Activated CD8-positive, alpha-beta T cell treated with anti-CD3 and anti-CD28 coated beads for 36 hours (primary cell): ENCODE measurements around the gene KIF3A. TPM values are rescaled to one million over a fixed set of nuclear protein-coding genes. Genes with fewer than 3 reads are reported as not detected.
A peak's percentile ranks its signal among the peaks of the same experiment; 100 is the strongest.

Experiments
- ATAC-seq: fragments of 200-7000 bp; cut with Tn5 transposase; one replicate; pipeline ENCODE4 v1.10.0; 2021; ENCODE audit warnings: mild to moderate bottlenecking, moderate library complexity
- CTCF ChIA-PET: fragments of 350-600 bp; sonication (Branson Sonifier 250); formaldehyde crosslinking; loops from one replicate; lab custom pipeline; 2021; ENCODE audit warnings: antibody characterized with exemption; lab: Charles Lee
- POLR2A ChIA-PET: fragments of 350-600 bp; sonication (Branson Sonifier 250); formaldehyde crosslinking; loops from one replicate; lab custom pipeline; 2021; ENCODE audit warnings: antibody characterized with exemption; lab: Charles Lee
- DNase-seq: peaks from one replicate; pipeline ENCODE4 v3.0.0-alpha.2; 2020
- H3K27ac Mint-ChIP-seq: one replicate; pipeline ENCODE4 v1.8.0; 2021; ENCODE audit warnings: mild to moderate bottlenecking, mixed read lengths
- H3K27me3 Mint-ChIP-seq: one replicate; pipeline ENCODE4 v1.8.0; 2021; ENCODE audit warnings: mixed read lengths
- H3K36me3 Mint-ChIP-seq: one replicate; pipeline ENCODE4 v1.8.0; 2021; ENCODE audit warnings: low read depth, mixed read lengths
- H3K4me1 Mint-ChIP-seq: one replicate; pipeline ENCODE4 v1.8.0; 2021; ENCODE audit warnings: low read depth, mixed read lengths
- H3K4me3 Mint-ChIP-seq: one replicate; pipeline ENCODE4 v1.8.0; 2021; ENCODE audit warnings: mild to moderate bottlenecking, moderate library complexity, mixed read lengths
- H3K9me3 Mint-ChIP-seq: one replicate; pipeline ENCODE4 v1.8.0; 2021; ENCODE audit warnings: mixed read lengths
- CTCF ChIP-seq: fragments of 200-600 bp; IDR thresholded peaks from one replicate; pipeline ENCODE4 v1.8.0; 2022; ENCODE audit warnings: antibody characterized with exemption, mild to moderate bottlenecking
- intact Hi-C: fragments of 100-400 bp; cut with micrococcal nuclease; formaldehyde crosslinking; loops from one replicate; pipeline ENCODE4 v1.10.0; 2022
- total RNA-seq, 2 experiments: library from RNA; stranded (reverse); gene quantifications; one replicate each; pipeline ENCODE4 v1.2.3, GENCODE V29; 2021

KIF3A gene
- total RNA-seq, 2 experiments from 2014 or later = 16.4 to 17.0 TPM

- H3K27me3 Mint-ChIP-seq = no peaks in the 10 kb centered on the region
- intact Hi-C loops = no loop called here
- no peaks in the 10 kb centered on the region for H3K9me3 Mint-ChIP-seq
- peaks cover 41% of the 10 kb centered on the region for H3K4me1 Mint-ChIP-seq
- H3K27ac Mint-ChIP-seq = peak overlapping the region; percentile 7
- H3K36me3 Mint-ChIP-seq = peaks cover 18% of the 10 kb centered on the region
- DNase-seq (peak; percentile 47), ATAC-seq (peak; percentile 51)
- ChIA-PET POLR2A (interaction anchor here (0.5 to 2.1 kb wide), 7 partner anchors 10 to 168 kb away, joined by 3 to 8 read pairs (median 3); no protein-coding TSS in a partner anchor), CTCF (interaction anchor here (1.0 to 6.4 kb wide), 2 partner anchors 66 to 326 kb away, joined by 3 to 39 read pairs; no protein-coding TSS in a partner anchor)
- TF ChIP-seq CTCF = no peak
- no peak overlapping the region for H3K4me3 Mint-ChIP-seq
These were observed 16.0 kb upstream of the KIF3A start for GRCh38 chr5:132753135-132753987.

- H3K4me1 Mint-ChIP-seq = peaks cover 43% of the 10 kb centered on the region
- no peak for ATAC-seq
- peak overlapping the region; percentile 73 for H3K27ac Mint-ChIP-seq
- ChIA-PET CTCF (interaction anchor here (1.0 to 6.4 kb wide), 4 partner anchors 55 to 325 kb away, joined by 3 to 39 read pairs (median 4); no protein-coding TSS in a partner anchor), POLR2A (interaction anchor here (0.8 to 1.0 kb wide), 4 partner anchors 44 to 226 kb away, joined by 3 to 4 read pairs (median 4); no protein-coding TSS in a partner anchor)
- no peaks in the 10 kb centered on the region for H3K9me3 Mint-ChIP-seq
- H3K4me3 Mint-ChIP-seq = no peak overlapping the region
- DNase-seq = no peak
- intact Hi-C loops = no loop called here
- no peak for TF ChIP-seq CTCF
- no peaks in the 10 kb centered on the region for H3K27me3 Mint-ChIP-seq
- H3K36me3 Mint-ChIP-seq = peaks cover 20% of the 10 kb centered on the region
These were observed 15.3 kb upstream of the KIF3A start for GRCh38 chr5:132752581-132753125.

GRCh38 chr5:132751971-132752580 is 14.7 kb upstream of the KIF3A start:
- POLR2A ChIA-PET = interaction anchor here (0.8 to 1.0 kb wide), 2 partner anchors 207 to 225 kb away, joined by 4 read pairs; no protein-coding TSS in a partner anchor
- intact Hi-C loops = no loop called here
- Mint-ChIP-seq H3K27ac (peak overlapping the region; percentile 73), H3K4me1 (peaks cover 43% of the 10 kb centered on the region), H3K27me3 (no peaks in the 10 kb centered on the region), H3K4me3 (no peak overlapping the region), H3K36me3 (peaks cover 20% of the 10 kb centered on the region), H3K9me3 (no peaks in the 10 kb centered on the region)
- DNase-seq = no peak
- TF ChIP-seq CTCF = no peak
- ATAC-seq = no peak
- CTCF ChIA-PET = interaction anchor here (1.3 to 6.4 kb wide), 3 partner anchors 55 to 77 kb away, joined by 3 to 39 read pairs (median 4); no protein-coding TSS in a partner anchor

GRCh38 chr5:132751444-132751843 is 14.1 kb upstream of the KIF3A start:
- H3K27ac Mint-ChIP-seq = peak overlapping the region; percentile 73
- CTCF ChIA-PET = interaction anchor here (1.3 to 6.4 kb wide), 4 partner anchors 56 to 225 kb away, joined by 3 to 39 read pairs (median 4); no protein-coding TSS in a partner anchor
- H3K9me3 Mint-ChIP-seq = no peaks in the 10 kb centered on the region
- no peaks in the 10 kb centered on the region for H3K27me3 Mint-ChIP-seq
- intact Hi-C loops = no loop called here
- DNase-seq = peak; percentile 70
- peaks cover 20% of the 10 kb centered on the region for H3K36me3 Mint-ChIP-seq
- POLR2A ChIA-PET = interaction anchor here (0.8 to 1.1 kb wide), 3 partner anchors 77 to 206 kb away, joined by 3 to 5 read pairs (median 4); partner anchors contain the start of genes IL4 and RAD50
- no peak for TF ChIP-seq CTCF
- H3K4me3 Mint-ChIP-seq = no peak overlapping the region
- ATAC-seq = peak; percentile 22
- peaks cover 43% of the 10 kb centered on the region for H3K4me1 Mint-ChIP-seq
